ENCODE measurements around the gene BTBD10. TPM values are rescaled to one million over a fixed set of nuclear protein-coding genes. Genes with fewer than 3 reads are reported as not detected.

The BTBD10 gene
- total RNA-seq, 1 experiment from 2014 or later = 45.0 TPM

DNA sequence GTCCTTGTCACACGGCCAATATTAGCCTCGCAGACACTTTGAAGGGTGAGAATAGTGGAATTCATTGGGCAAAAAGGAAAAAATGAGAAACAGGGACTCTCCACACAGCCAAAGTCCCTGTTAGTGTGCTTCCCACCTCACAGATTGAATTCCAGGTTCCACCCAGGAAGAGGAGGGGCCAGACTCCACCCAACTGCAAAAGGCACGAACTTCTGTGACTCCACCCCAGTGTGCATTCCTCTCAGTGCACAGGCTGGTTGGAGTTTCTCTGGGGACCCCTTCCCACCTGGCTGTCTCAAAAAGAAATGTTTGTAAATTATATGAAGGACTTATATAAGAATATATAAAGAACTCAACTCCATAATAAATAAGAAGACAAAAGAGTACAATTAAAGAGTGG is 12.1 kb upstream of the BTBD10 start:
- peaks cover 2% of the 10 kb centered on the region; the same call in 1 of the 2 replicates for H3K9me3 ChIP-seq
- no peaks in the 10 kb centered on the region for H3K36me3 Mint-ChIP-seq (ENCODE audit: insufficient read depth, unreplicated experiment)
- no peaks in the 10 kb centered on the region for H3K9me3 Mint-ChIP-seq (ENCODE audit: unreplicated experiment)
- no peaks in the 10 kb centered on the region for H3K27me3 Mint-ChIP-seq (ENCODE audit: insufficient read depth, unreplicated experiment)
- BruUV-seq (replicated peaks) = no TSS peak
- POLR2A ChIA-PET = no interaction called here
- H3K4me3 ChIP-seq (ENCODE audit: low read depth, low read length) = no peak overlapping the region
- no peak for DNase-seq
- H3K27ac Mint-ChIP-seq (ENCODE audit: unreplicated experiment) = no peak overlapping the region
- no peak overlapping the region for H3K4me3 Mint-ChIP-seq (ENCODE audit: unreplicated experiment)
- intact Hi-C loops (cut with micrococcal nuclease; ENCODE audit: unreplicated experiment) = no loop called here
- peaks cover 4% of the 10 kb centered on the region for H3K4me1 Mint-ChIP-seq (ENCODE audit: low read depth, unreplicated experiment)
- no peak for TF ChIP-seq CTCF (IDR thresholded peaks at IDR 0.05; ENCODE audit: insufficient read depth in 1 of 2, low read depth in 1 of 2, low read length in 1 of 2, severe bottlenecking in 1 of 2, unreplicated experiment in 1 of 2)
- no peaks in the 10 kb centered on the region for H3K27me3 ChIP-seq (replicated peaks; ENCODE audit: control insufficient read depth, insufficient read depth, low read length)
- CTCF ChIA-PET = no interaction called here
- H3K36me3 ChIP-seq (ENCODE audit: control insufficient read depth, insufficient read depth, low read length) = no peaks in the 10 kb centered on the region
- H3K4me1 ChIP-seq = peaks cover 14% of the 10 kb centered on the region

GRCh38 chr11:13473013-13473722 is 10.1 kb upstream of the BTBD10 start:
- CTCF ChIA-PET = interaction anchor here (0.6 to 1.1 kb wide), 5 partner anchors 10 to 457 kb away, joined by 3 to 6 read pairs (median 3); partner anchors contain the start of gene BTBD10
- DNase-seq = no peak
- intact Hi-C loops (cut with micrococcal nuclease; ENCODE audit: unreplicated experiment) = no loop called here
- Mint-ChIP-seq H3K4me3 (ENCODE audit: unreplicated experiment) (no peak overlapping the region), H3K27ac (ENCODE audit: unreplicated experiment) (no peak overlapping the region), H3K4me1 (ENCODE audit: low read depth, unreplicated experiment) (peaks cover 18% of the 10 kb centered on the region), H3K36me3 (ENCODE audit: insufficient read depth, unreplicated experiment) (peaks cover 6% of the 10 kb centered on the region), H3K9me3 (ENCODE audit: unreplicated experiment) (no peaks in the 10 kb centered on the region), H3K27me3 (ENCODE audit: insufficient read depth, unreplicated experiment) (no peaks in the 10 kb centered on the region)
- Histone ChIP-seq H3K4me1 (peaks cover 31% of the 10 kb centered on the region), H3K36me3 (ENCODE audit: control insufficient read depth, insufficient read depth, low read length) (no peaks in the 10 kb centered on the region), H3K4me3 (ENCODE audit: low read depth, low read length) (no peak overlapping the region), H3K27me3 (replicated peaks; ENCODE audit: control insufficient read depth, insufficient read depth, low read length) (no peaks in the 10 kb centered on the region), H3K9me3 (0 out of 2 replicates have a peak, but pooled peaks cover 7% of the 10 kb centered on the region)
- no TSS peak for BruUV-seq (replicated peaks)
- TF ChIP-seq CTCF (IDR thresholded peaks at IDR 0.05; ENCODE audit: insufficient read depth in 1 of 2, low read depth in 1 of 2, low read length in 1 of 2, severe bottlenecking in 1 of 2, unreplicated experiment in 1 of 2) = no peak
- POLR2A ChIA-PET = interaction anchor here (0.9 kb wide), 1 partner anchor 10 kb away, joined by 8 read pairs; the partner anchor contains the start of gene BTBD10

DNA sequence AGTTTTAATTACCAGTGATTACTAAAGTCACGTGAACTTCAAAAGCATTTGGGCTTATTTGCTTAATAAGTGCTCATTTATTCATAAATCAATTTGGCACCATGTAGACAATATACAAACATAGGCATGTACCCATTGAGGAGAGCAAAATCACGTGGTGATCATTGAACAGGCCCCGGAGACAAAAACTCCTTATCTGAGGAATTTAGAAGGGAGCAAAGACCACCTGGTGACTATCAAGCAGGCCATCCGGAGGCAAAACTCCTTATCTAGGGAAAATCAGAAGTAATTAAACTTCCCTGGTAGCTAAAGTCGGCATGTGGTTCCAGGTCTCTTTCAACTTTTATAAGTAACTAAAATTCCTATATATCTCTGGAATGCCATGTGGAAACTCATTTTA is 5.7 kb upstream of the BTBD10 start:
- POLR2A ChIA-PET = interaction anchor here (0.6 kb wide), 1 partner anchor 200 kb away, joined by 3 read pairs; no protein-coding TSS in a partner anchor
- no peaks in the 10 kb centered on the region for H3K27me3 Mint-ChIP-seq (ENCODE audit: insufficient read depth, unreplicated experiment)
- Histone ChIP-seq H3K4me1 (peaks cover 42% of the 10 kb centered on the region), H3K9me3 (0 out of 2 replicates have a peak, but pooled peaks cover 7% of the 10 kb centered on the region), H3K4me3 (ENCODE audit: low read depth, low read length) (no peak overlapping the region), H3K36me3 (ENCODE audit: control insufficient read depth, insufficient read depth, low read length) (no peaks in the 10 kb centered on the region), H3K27me3 (replicated peaks; ENCODE audit: control insufficient read depth, insufficient read depth, low read length) (no peaks in the 10 kb centered on the region)
- H3K27ac Mint-ChIP-seq (ENCODE audit: unreplicated experiment) = peak overlapping the region; percentile 75
- no peaks in the 10 kb centered on the region for H3K9me3 Mint-ChIP-seq (ENCODE audit: unreplicated experiment)
- peaks cover 28% of the 10 kb centered on the region for H3K4me1 Mint-ChIP-seq (ENCODE audit: low read depth, unreplicated experiment)
- peak overlapping the region; percentile 39 for H3K4me3 Mint-ChIP-seq (ENCODE audit: unreplicated experiment)
- peaks cover 6% of the 10 kb centered on the region for H3K36me3 Mint-ChIP-seq (ENCODE audit: insufficient read depth, unreplicated experiment)
- DNase-seq = peak; percentile 62 to 87
- no TSS peak for BruUV-seq (replicated peaks)
- CTCF ChIA-PET = no interaction called here
- TF ChIP-seq CTCF (IDR thresholded peaks at IDR 0.05; ENCODE audit: insufficient read depth in 1 of 2, low read depth in 1 of 2, low read length in 1 of 2, severe bottlenecking in 1 of 2, unreplicated experiment in 1 of 2) = no peak
- intact Hi-C loops (cut with micrococcal nuclease; ENCODE audit: unreplicated experiment) = loop anchor here (10.0 kb wide), 2 partner anchors 64 to 254 kb away; no protein-coding TSS in a partner anchor
